AG09319 (cell line): ENCODE measurements around the gene FXYD3.

ENCODE experiments used
- DNase-seq: peaks from one replicate; pipeline ENCODE4 v3.0.0-alpha.2; 2010; ENCODE audit warnings: low read depth; ENCODE audit errors: extremely low read depth
- CTCF ChIP-seq: IDR thresholded peaks from 2 replicates; pipeline ENCODE4 v1.5.1; 2011; ENCODE audit warnings: low read depth, mild to moderate bottlenecking, inconsistent platforms, low read length, moderate library complexity

FXYD3 gene

GRCh38 chr19:35140962-35141836 lies 25.6 kb downstream of the FXYD3 start:
- DNase-seq = peak; percentile 68
- peak; percentile 53 for TF ChIP-seq CTCF

GRCh38 chr19:35141837-35142605 lies 26.4 kb downstream of the FXYD3 start:
- no peak for DNase-seq
- no peak for TF ChIP-seq CTCF

GRCh38 chr19:35142606-35143230 lies 27.1 kb downstream of the FXYD3 start:
- DNase-seq = no peak
- TF ChIP-seq CTCF = peak; percentile 45

GRCh38 chr19:35143231-35143715 lies 27.6 kb downstream of the FXYD3 start, which contains the start of gene FXYD7:
Gene FXYD7, plus strand, starts transcription at chr19:35143255. Its CDS starts 79 bp downstream, at chr19:35143334.
- no peak for DNase-seq

GRCh38 chr19:35143818-35144217 lies 28.2 kb downstream of the FXYD3 start:
- no peak for TF ChIP-seq CTCF
- DNase-seq = no peak

More at GRCh38 chr19:35143231-35143715, 27.6 kb downstream of the FXYD3 start, which contains the start of gene FXYD7:
- no peak for TF ChIP-seq CTCF

GRCh38 chr19:35144259-35144599 lies 28.6 kb downstream of the FXYD3 start:
- TF ChIP-seq CTCF = no peak
- no peak for DNase-seq
